Amniotic epithelial cell (primary cell): ENCODE measurements around the gene ISOC2.

Source experiments
- DNase-seq: peaks from one replicate; pipeline ENCODE4 v3.0.0-alpha.2; 2010; ENCODE audit warnings: low read depth

The ISOC2 gene

GRCh38 chr19:55477905-55478304, 16.5 kb upstream of the ISOC2 start:
- no peak for DNase-seq

GRCh38 chr19:55476100-55476775, 14.8 kb upstream of the ISOC2 start, which contains the start of gene ZNF628:
Gene ZNF628 (plus strand): TSS chr19:55476617. CDS start chr19:55479911, 3,294 bp downstream.
- DNase-seq: peak; percentile 97

- peak; percentile 91 for DNase-seq
Observed at GRCh38 chr19:55474269-55475265, 13.1 kb upstream of the ISOC2 start.

GRCh38 chr19:55473225-55474012, 12.0 kb upstream of the ISOC2 start:
- peak; percentile 59 for DNase-seq

GRCh38 chr19:55472463-55472862, 11.0 kb upstream of the ISOC2 start:
- peak; percentile 79 for DNase-seq

- no peak for DNase-seq
Observed at GRCh38 chr19:55471266-55471665, 9.8 kb upstream of the ISOC2 start.

GRCh38 chr19:55468054-55468393, 6.6 kb upstream of the ISOC2 start:
- DNase-seq: no peak

- peak; percentile 93 for DNase-seq
Observed at GRCh38 chr19:55467236-55468053, 6.0 kb upstream of the ISOC2 start.

GRCh38 chr19:55466241-55466614, 4.8 kb upstream of the ISOC2 start:
- no peak for DNase-seq

- no peak for DNase-seq
Observed at GRCh38 chr19:55465460-55466240, 4.2 kb upstream of the ISOC2 start.

- no peak for DNase-seq
Observed at GRCh38 chr19:55464662-55465054, 3.2 kb upstream of the ISOC2 start, which contains the start of gene C19orf85. Gene C19orf85 (minus strand): TSS chr19:55464751. CDS start chr19:55464554, 197 bp downstream.

GRCh38 chr19:55464039-55464661, 2.7 kb upstream of the ISOC2 start:
- DNase-seq: no peak

GRCh38 chr19:55463583-55464031, 2.2 kb upstream of the ISOC2 start:
- DNase-seq: no peak

GRCh38 chr19:55462722-55463121, 1.3 kb upstream of the ISOC2 start:
- no peak for DNase-seq

GRCh38 chr19:55461974-55462626, 658 bp upstream of the ISOC2 start:
- DNase-seq: peak; percentile 38

GRCh38 chr19:55460670-55461258, 678 bp downstream of the ISOC2 start:
- peak; percentile 83 for DNase-seq

- peak; percentile 45 for DNase-seq
Observed at GRCh38 chr19:55459950-55460657, 1.3 kb downstream of the ISOC2 start.

- DNase-seq: no peak
Observed at GRCh38 chr19:55459551-55459949, 1.9 kb downstream of the ISOC2 start.
